Measurements from ENCODE around the gene RERE.

The RERE gene

GRCh38 chr1:8326265-8326664 is 491.2 kb downstream of the RERE start:
- DNase-seq (ENCODE audit: low spot score) = no peak

DNA sequence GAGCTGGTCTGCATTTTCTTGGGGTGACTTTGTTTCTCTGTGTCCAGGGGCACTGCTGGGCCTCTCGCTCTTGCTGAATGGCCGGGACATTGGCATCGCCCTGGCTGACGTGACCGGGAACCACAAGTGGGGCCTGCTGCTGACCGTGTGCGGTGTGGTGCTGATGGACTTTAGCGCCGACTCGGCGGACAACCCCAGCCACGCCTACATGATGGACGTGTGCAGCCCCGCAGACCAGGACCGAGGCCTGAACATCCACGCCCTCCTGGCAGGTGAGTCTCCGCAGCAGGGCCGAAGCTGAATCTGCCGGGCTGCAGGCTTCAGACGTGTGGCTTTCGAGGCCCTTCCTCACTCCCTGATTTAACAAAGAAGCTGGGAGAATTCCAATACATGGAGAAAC is 491.7 kb downstream of the RERE start:
- no peak for DNase-seq (ENCODE audit: low spot score)

DNA sequence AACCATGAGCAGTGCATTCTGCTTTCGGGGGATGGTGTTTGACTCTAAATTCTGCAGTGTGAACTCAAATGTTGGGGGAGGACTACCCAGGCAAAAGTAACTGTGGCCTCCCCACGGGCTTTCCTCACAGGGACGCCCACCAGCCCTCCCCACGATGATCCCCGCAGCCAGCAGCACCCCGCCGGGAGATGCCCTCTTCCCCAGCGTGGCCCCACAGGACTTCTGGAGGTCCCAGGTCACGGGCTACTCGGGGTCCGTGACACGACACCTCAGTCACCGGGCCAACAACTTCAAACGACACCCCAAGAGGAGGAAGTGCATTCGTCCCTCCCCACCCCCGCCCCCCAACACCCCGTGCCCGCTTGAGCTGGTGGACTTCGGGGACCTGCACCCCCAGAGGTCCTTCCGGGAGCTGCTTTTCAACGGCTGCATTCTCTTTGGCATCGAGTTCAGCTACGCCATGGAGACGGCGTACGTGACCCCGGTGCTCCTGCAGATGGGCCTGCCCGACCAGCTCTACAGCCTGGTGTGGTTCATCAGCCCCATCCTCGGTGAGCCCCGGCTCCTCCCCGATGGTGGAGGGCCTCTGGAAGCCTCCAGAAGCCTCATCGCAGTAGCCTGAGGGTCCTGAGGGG is 493.1 kb downstream of the RERE start:
- no peak for DNase-seq (ENCODE audit: low spot score)

GRCh38 chr1:8323706-8324105 is 493.7 kb downstream of the RERE start:
- DNase-seq (ENCODE audit: low spot score) = no peak

DNA sequence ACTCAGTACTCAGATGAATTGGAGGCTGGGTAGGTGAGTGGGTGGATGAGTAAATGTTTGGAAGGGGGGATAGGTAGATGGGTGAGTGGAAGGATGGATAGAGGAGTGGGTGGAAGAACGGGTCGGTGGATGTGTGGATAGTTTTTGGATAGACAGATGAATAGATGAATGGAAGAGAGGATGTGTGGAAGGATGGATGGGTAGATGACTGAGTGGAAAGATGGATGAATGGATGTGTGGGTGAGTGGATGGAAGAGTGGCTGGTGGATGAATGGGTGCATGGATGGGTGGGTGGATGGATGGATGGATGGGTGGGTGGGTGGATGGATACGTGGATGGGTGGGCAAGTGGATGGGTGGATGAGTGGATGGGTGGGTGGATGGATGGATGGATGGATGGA is 495.8 kb downstream of the RERE start:
- no peak for DNase-seq (ENCODE audit: low spot score)

GRCh38 chr1:8318436-8318835 is 499.0 kb downstream of the RERE start:
- DNase-seq (ENCODE audit: low spot score) = no peak

- no peak for DNase-seq (ENCODE audit: low spot score)
Measured at GRCh38 chr1:8317647-8318381, 499.6 kb downstream of the RERE start, which contains the start of gene SLC45A1. Gene SLC45A1, plus strand, starts transcription at chr1:8318114. Its CDS starts 6,216 bp downstream, at chr1:8324330.

- DNase-seq (ENCODE audit: low spot score) = no peak
Measured at GRCh38 chr1:8315573-8316475, 501.6 kb downstream of the RERE start.

GRCh38 chr1:8314346-8315280 is 502.8 kb downstream of the RERE start:
- DNase-seq (ENCODE audit: low spot score) = peak; percentile 80

DNA sequence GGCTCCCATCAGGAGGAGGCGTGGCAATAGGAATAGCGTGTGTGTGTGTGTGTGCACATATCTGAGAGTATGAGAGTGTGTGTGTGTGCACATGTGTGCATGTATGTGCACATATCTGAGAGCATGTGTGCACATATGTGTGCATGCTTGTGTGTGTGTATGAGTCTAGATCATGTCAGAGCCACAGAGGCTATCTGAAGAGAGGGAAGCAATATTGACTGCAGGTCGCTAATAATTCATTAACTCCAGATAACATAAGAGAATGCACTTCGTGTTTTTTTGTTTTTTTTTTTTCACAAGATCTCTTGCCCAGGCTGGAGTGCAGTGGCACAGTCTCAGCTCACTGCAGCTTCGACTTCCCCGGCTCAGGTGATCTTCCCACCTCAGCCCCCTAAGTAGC is 504.2 kb downstream of the RERE start:
- no peak for DNase-seq (ENCODE audit: low spot score)

GRCh38 chr1:8312235-8313218 is 504.9 kb downstream of the RERE start:
- no peak for DNase-seq (ENCODE audit: low spot score)

- DNase-seq (ENCODE audit: low spot score) = no peak
Measured at GRCh38 chr1:8311068-8311718, 506.2 kb downstream of the RERE start.

DNA sequence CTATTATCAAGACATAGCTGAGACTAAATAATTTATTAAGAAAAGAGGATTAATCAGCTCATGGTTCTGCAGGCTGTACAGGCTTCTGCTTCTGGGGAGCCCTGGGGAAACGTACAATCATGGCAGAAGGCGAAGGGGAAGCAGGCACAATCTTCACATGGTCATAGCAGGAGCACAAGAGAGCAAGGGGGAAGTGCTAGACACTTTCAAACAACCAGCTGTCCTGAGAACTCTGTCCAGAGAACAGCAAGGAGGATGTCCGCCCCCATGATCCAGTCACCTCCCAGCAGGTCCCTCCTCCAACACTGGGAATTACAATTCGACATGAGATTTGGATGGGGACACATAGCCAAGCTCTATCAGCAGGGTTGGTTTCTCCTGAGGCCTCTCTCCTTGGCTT is 509.8 kb downstream of the RERE start:
- DNase-seq (ENCODE audit: low spot score) = no peak

DNA sequence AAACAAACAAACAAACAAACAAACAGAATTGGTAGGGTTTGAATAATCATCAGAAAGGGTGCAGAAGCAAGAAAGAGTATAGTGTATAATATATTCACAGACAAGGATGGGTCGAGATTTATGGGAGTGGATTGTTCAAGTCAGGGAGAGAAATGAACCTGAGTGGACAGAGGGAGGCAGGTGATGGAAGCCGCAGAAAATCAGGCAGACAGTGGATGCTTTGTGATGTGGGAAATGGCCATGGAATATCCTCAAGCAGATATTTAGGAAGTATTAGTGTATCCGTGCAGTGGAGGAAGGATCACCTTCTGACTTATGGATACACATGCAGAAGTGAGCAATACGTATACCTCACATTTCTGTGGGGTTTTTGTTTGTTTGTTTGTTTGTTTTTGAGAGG is 513.6 kb downstream of the RERE start:
- no peak for DNase-seq (ENCODE audit: low spot score)

DNA sequence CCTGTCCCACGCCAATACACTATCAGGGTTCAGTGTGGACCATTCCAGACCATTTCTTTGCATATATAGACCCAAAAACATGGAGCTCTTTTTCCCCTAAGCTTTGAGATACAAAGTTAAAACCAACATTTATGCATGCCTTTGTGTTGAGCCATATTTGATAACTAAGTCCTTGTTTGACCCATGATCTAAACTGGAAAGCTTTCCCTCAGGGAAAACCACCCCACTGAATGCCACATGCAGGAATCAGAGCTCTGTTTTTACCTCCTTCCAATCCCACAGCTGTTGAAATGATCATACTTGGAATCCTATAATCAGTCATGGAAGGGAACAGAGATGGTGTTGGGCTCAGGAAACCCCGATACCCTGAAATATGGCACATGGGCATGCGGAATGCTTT is 514.3 kb downstream of the RERE start:
- DNase-seq (ENCODE audit: low spot score) = peak; percentile 21

Measured in COLO829 (cell line).